Measurements from ENCODE around the gene FAM171A1. TPM values are rescaled to one million over a fixed set of nuclear protein-coding genes. Genes with fewer than 3 reads are reported as not detected.
"Not testable (repeated sequence)": the region's sequence is repeated elsewhere in the genome, so short reads cannot be mapped to it uniquely, and the experiment has no call there.

Gene FAM171A1
- total RNA-seq, 2 donors from 2014 or later = 36.5 to 39.0 TPM

DNA sequence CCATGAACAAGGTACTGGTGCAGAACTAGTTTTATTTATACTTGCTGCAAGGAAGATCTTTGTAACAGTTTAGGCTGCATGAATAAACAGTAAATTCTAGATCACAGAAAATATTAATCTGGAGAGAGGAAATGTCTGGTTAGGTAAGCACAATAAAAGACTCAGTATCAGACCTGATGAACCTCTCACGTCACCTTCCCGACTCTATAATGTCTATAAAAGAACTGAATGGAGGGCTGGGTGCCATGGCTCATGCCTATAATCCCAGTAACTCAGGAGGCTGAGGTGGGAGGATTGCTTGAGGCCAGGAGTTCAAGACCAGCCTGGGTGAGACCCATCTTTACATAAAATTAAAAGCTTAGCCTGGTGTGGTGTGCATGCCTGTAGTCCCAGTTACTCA, 65.9 kb downstream of the FAM171A1 start:
- 93 to 100% methylated on average over 2 of the region's 2 CpGs for WGBS, 2 experiments (ENCODE audit: insufficient coverage in 1 of 2, insufficient read length in 1 of 2)
- H3K27me3 ChIP-seq (ENCODE audit: control insufficient read depth, insufficient read depth, low read length, poor library complexity, severe bottlenecking) = no peaks in the 10 kb centered on the region
- DNase-seq = no peak
- no peak overlapping the region for H3K4me3 ChIP-seq (ENCODE audit: low read length)
- H3K36me3 Mint-ChIP-seq (ENCODE audit: low read depth) = peaks cover 1% of the 10 kb centered on the region
- H3K9ac ChIP-seq (ENCODE audit: extremely low read depth, low read length, poor library complexity, severe bottlenecking) = no peak overlapping the region
- no peak overlapping the region for H3K4me3 Mint-ChIP-seq
- no peak overlapping the region for H3K27ac Mint-ChIP-seq
- no peaks in the 10 kb centered on the region for H3K9me3 Mint-ChIP-seq
- no peaks in the 10 kb centered on the region for H3K4me1 Mint-ChIP-seq
- no peaks in the 10 kb centered on the region for H3K4me1 ChIP-seq (ENCODE audit: control insufficient read depth, insufficient read depth, low read length)
- H3K27ac ChIP-seq (ENCODE audit: low read depth, low read length) = no peak overlapping the region
- H3K9me3 ChIP-seq (ENCODE audit: control insufficient read depth, low read length) = no peaks in the 10 kb centered on the region
- H3K36me3 ChIP-seq (ENCODE audit: control insufficient read depth, insufficient read depth, low read length) = no peaks in the 10 kb centered on the region
- no peaks in the 10 kb centered on the region for H3K27me3 Mint-ChIP-seq (ENCODE audit: insufficient read depth)
- TF ChIP-seq, protein P1, sequence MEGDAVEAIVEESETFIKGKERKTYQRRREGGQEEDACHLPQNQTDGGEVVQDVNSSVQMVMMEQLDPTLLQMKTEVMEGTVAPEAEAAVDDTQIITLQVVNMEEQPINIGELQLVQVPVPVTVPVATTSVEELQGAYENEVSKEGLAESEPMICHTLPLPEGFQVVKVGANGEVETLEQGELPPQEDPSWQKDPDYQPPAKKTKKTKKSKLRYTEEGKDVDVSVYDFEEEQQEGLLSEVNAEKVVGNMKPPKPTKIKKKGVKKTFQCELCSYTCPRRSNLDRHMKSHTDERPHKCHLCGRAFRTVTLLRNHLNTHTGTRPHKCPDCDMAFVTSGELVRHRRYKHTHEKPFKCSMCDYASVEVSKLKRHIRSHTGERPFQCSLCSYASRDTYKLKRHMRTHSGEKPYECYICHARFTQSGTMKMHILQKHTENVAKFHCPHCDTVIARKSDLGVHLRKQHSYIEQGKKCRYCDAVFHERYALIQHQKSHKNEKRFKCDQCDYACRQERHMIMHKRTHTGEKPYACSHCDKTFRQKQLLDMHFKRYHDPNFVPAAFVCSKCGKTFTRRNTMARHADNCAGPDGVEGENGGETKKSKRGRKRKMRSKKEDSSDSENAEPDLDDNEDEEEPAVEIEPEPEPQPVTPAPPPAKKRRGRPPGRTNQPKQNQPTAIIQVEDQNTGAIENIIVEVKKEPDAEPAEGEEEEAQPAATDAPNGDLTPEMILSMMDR (conservative IDR thresholded peaks at IDR 0.05) = no peak

DNA sequence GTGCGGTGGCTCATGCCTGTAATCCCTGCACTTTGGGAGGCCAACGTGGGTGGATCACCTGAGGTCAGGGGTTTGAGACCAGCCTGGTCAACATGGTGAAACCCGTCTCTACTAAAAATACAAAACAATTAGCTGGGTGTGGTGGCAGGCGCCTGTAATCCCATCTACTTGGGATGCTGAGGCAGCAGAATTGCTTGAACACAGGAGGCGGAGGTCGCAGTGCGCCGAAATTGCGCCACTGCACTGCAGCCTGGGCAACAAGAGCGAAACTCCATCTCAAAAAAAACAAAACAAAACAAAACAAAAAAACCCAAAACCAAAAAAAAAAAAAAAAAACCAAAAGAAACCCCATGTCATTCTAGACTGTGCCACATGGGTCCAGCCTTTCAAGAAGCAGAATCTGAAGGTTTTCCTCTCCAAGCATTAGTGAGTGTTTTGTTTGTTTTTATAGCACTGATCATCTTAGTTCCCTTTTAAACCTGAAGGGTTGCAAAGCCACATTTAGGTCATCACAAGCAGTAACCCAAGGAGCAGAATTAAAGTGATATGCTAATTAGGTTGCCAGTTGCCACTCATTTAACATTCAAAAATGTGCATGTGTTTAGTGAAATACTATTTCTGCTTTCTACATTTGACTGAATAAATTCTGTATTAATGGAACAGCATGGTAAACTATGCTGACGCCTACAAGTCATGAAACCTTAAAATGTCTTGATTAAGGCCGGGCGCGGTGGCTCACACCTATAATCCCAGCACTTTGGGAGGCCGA, 68.7 kb downstream of the FAM171A1 start:
- TF ChIP-seq, protein P1 (conservative IDR thresholded peaks at IDR 0.05) = peak; percentile 38

DNA sequence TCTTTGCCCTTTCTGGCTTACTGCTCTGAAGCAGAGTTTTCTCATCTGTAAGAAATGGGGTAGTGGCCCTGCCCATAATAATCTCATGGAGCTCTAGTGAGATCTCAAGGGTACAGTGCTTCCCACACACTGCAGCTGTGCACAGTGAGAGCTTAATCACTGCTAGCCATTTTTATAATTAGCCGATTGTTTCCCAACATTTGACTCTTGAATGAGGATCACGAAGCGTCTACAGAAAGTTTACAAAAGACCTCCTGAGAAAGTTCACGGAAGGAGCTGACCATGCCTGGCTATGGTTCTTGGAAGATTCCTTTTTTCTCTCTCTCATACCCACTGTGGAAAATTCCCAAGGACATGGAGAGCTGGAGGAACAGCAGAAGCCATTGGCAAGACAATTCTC, 70.4 kb downstream of the FAM171A1 start:
- Mint-ChIP-seq H3K9me3 (no peaks in the 10 kb centered on the region), H3K27ac (no peak overlapping the region), H3K4me1 (no peaks in the 10 kb centered on the region), H3K27me3 (ENCODE audit: insufficient read depth) (no peaks in the 10 kb centered on the region), H3K4me3 (no peak overlapping the region), H3K36me3 (ENCODE audit: low read depth) (peaks cover 6% of the 10 kb centered on the region)
- no peak overlapping the region for H3K4me3 ChIP-seq (ENCODE audit: low read length)
- no peaks in the 10 kb centered on the region for H3K9me3 ChIP-seq (ENCODE audit: control insufficient read depth, low read length)
- H3K27ac ChIP-seq (ENCODE audit: low read depth, low read length) = no peak overlapping the region
- H3K36me3 ChIP-seq (ENCODE audit: control insufficient read depth, insufficient read depth, low read length) = no peaks in the 10 kb centered on the region
- no peaks in the 10 kb centered on the region for H3K27me3 ChIP-seq (ENCODE audit: control insufficient read depth, insufficient read depth, low read length, poor library complexity, severe bottlenecking)
- H3K4me1 ChIP-seq (ENCODE audit: control insufficient read depth, insufficient read depth, low read length) = no peaks in the 10 kb centered on the region
- TF ChIP-seq, protein P1 (conservative IDR thresholded peaks at IDR 0.05) = no peak
- H3K9ac ChIP-seq (ENCODE audit: extremely low read depth, low read length, poor library complexity, severe bottlenecking) = no peak overlapping the region
- WGBS, 2 experiments (ENCODE audit: insufficient coverage in 1 of 2, insufficient read length in 1 of 2) = 97 to 98% methylated on average over 4 of the region's 4 CpGs
- DNase-seq = no peak

More for the DNA sequence above, 68.7 kb downstream of the FAM171A1 start:
- H3K4me3 ChIP-seq (ENCODE audit: low read length); H3K9ac ChIP-seq (ENCODE audit: extremely low read depth, low read length, poor library complexity, severe bottlenecking); H3K4me3 Mint-ChIP-seq; H3K27ac Mint-ChIP-seq; H3K27me3 Mint-ChIP-seq (ENCODE audit: insufficient read depth); H3K27ac ChIP-seq (ENCODE audit: low read depth, low read length); H3K9me3 ChIP-seq (ENCODE audit: control insufficient read depth, low read length); H3K27me3 ChIP-seq (ENCODE audit: control insufficient read depth, insufficient read depth, low read length, poor library complexity, severe bottlenecking); H3K9me3 Mint-ChIP-seq; H3K36me3 Mint-ChIP-seq (ENCODE audit: low read depth); H3K4me1 ChIP-seq (ENCODE audit: control insufficient read depth, insufficient read depth, low read length); H3K36me3 ChIP-seq (ENCODE audit: control insufficient read depth, insufficient read depth, low read length); DNase-seq; H3K4me1 Mint-ChIP-seq: not testable (repeated sequence)
- 77 to 96% methylated on average over 9 to 15 of the region's 15 CpGs for WGBS, 2 experiments (ENCODE audit: insufficient coverage in 1 of 2, insufficient read length in 1 of 2)
